Endothelial cell of umbilical vein (primary cell): ENCODE data around the gene PHF1.

Source experiments
- EZH2 ChIP-seq: IDR thresholded peaks from 2 replicates; pipeline ENCODE4 v1.6.1; 2012; ENCODE audit warnings: borderline replicate concordance, low read depth, mild to moderate bottlenecking, moderate library complexity, low read length, inconsistent platforms; ENCODE audit not compliant: severe bottlenecking
- MYC ChIP-seq: IDR thresholded peaks from one replicate; pipeline ENCODE4 v1.6.1; 2011; ENCODE audit warnings: mild to moderate bottlenecking, low read depth, low read length
- POLR2A ChIP-seq: IDR thresholded peaks from 2 replicates; pipeline ENCODE4 v1.6.1; 2012; ENCODE audit warnings: low read depth, mild to moderate bottlenecking, control low read depth, low read length
- TF ChIP-seq, protein P1 (sequence below), 2 donors: IDR thresholded peaks; 1 replicate in 1 of 2; 2 replicates in 1 of 2; pipeline ENCODE4 v1.5.1; 2011; ENCODE audit warnings: low read length in 2 of 2, mild to moderate bottlenecking in 2 of 2, moderate library complexity in 2 of 2, control low read depth in 1 of 2, inconsistent platforms in 1 of 2, low read depth in 1 of 2; ENCODE audit not compliant: insufficient read depth in 1 of 2; ENCODE audit errors: extremely low read depth in 1 of 2

GRCh38 chr6:33383427-33384185 lies 27.2 kb upstream of the PHF1 start:
- TF ChIP-seq, protein P1, sequence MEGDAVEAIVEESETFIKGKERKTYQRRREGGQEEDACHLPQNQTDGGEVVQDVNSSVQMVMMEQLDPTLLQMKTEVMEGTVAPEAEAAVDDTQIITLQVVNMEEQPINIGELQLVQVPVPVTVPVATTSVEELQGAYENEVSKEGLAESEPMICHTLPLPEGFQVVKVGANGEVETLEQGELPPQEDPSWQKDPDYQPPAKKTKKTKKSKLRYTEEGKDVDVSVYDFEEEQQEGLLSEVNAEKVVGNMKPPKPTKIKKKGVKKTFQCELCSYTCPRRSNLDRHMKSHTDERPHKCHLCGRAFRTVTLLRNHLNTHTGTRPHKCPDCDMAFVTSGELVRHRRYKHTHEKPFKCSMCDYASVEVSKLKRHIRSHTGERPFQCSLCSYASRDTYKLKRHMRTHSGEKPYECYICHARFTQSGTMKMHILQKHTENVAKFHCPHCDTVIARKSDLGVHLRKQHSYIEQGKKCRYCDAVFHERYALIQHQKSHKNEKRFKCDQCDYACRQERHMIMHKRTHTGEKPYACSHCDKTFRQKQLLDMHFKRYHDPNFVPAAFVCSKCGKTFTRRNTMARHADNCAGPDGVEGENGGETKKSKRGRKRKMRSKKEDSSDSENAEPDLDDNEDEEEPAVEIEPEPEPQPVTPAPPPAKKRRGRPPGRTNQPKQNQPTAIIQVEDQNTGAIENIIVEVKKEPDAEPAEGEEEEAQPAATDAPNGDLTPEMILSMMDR (IDR thresholded peaks at IDR 0.05; ENCODE audit: extremely low read depth in 1 of 2, insufficient read depth in 1 of 2, low read depth in 1 of 2, low read length in 2 of 2), result no peak
- TF ChIP-seq POLR2A (no peak), MYC (no peak), EZH2 (no peak)
